Activated gamma-delta T cell treated with anti-CD3 and anti-CD28 coated beads, Interleukin-2, amount 50 U/mL, for 16 hours (primary cell): ENCODE results near the gene LCN9.
"Not testable (repeated sequence)": the region's sequence is repeated elsewhere in the genome, so short reads cannot be mapped to it uniquely, and the experiment has no call there.

Source experiments
- DNase-seq: peaks from one replicate; pipeline ENCODE4 v3.0.0-alpha.2; 2020; ENCODE audit warnings: low read depth

Gene LCN9

GRCh38 chr9:135671591-135672041 is 8.5 kb downstream of the LCN9 start:
- no peak for DNase-seq

GRCh38 chr9:135672786-135673185 is 9.7 kb downstream of the LCN9 start:
- DNase-seq = not testable (repeated sequence)

GRCh38 chr9:135673941-135674340 is 10.8 kb downstream of the LCN9 start:
- no peak for DNase-seq

- DNase-seq = no peak
These were observed 11.9 kb downstream of the LCN9 start for GRCh38 chr9:135674977-135675376.

- DNase-seq = no peak
These were observed 13.8 kb downstream of the LCN9 start for GRCh38 chr9:135676891-135677290.

GRCh38 chr9:135677641-135678168 is 14.6 kb downstream of the LCN9 start:
- no peak for DNase-seq

- DNase-seq = no peak
These were observed 15.3 kb downstream of the LCN9 start for GRCh38 chr9:135678236-135679017.

GRCh38 chr9:135680056-135680455 is 16.9 kb downstream of the LCN9 start:
- no peak for DNase-seq

- DNase-seq = no peak
These were observed 18.1 kb downstream of the LCN9 start for GRCh38 chr9:135681161-135681560.

- no peak for DNase-seq
These were observed 20.4 kb downstream of the LCN9 start for GRCh38 chr9:135683401-135684034.

GRCh38 chr9:135684691-135685090 is 21.6 kb downstream of the LCN9 start:
- no peak for DNase-seq

- no peak for DNase-seq
These were observed 24.1 kb downstream of the LCN9 start for GRCh38 chr9:135687216-135687615.

GRCh38 chr9:135689011-135689410 is 25.9 kb downstream of the LCN9 start:
- no peak for DNase-seq

- no peak for DNase-seq
These were observed 27.9 kb downstream of the LCN9 start for GRCh38 chr9:135690836-135691570.

GRCh38 chr9:135692410-135692809 is 29.3 kb downstream of the LCN9 start:
- DNase-seq = no peak

- no peak for DNase-seq
These were observed 30.2 kb downstream of the LCN9 start for GRCh38 chr9:135693265-135693664.

- DNase-seq = no peak
These were observed 30.7 kb downstream of the LCN9 start for GRCh38 chr9:135693771-135694170.

- no peak for DNase-seq
These were observed 31.3 kb downstream of the LCN9 start for GRCh38 chr9:135694414-135694813.

GRCh38 chr9:135695036-135695435 is 31.9 kb downstream of the LCN9 start:
- DNase-seq = no peak

- DNase-seq = no peak
These were observed 32.5 kb downstream of the LCN9 start for GRCh38 chr9:135695642-135696041.

- no peak for DNase-seq
These were observed 33.3 kb downstream of the LCN9 start for GRCh38 chr9:135696446-135696845.

- DNase-seq = no peak
These were observed 34.1 kb downstream of the LCN9 start for GRCh38 chr9:135697226-135697625.

GRCh38 chr9:135698236-135698635 is 35.1 kb downstream of the LCN9 start:
- no peak for DNase-seq
